IMR-90 (cell line): ENCODE measurements around the gene PHEX. TPM values are rescaled to one million over a fixed set of nuclear protein-coding genes. Genes with fewer than 3 reads are reported as not detected.

ENCODE experiments used
- ATAC-seq: fragments of 200-7000 bp; cut with Tn5 transposase; 2 replicates; pipeline ENCODE4 v1.9.1; 2020; ENCODE audit warnings: low read depth, mild to moderate bottlenecking, moderate library complexity
- BruUV-seq: library from RNA; stranded (reverse); fragments of 400-500 nt; replicated peaks from 2 replicates; lab custom pipeline; 2021; lab: Mats Ljungman, UMichigan
- CTCF ChIA-PET: fragments of 300-600 bp; formaldehyde crosslinking; extraction: SDS; loops from one replicate; lab custom pipeline; 2021; ENCODE audit warnings: antibody characterized with exemption; lab: Yijun Ruan, JAX
- POLR2A ChIA-PET: fragments of 300-600 bp; sonication (Branson Sonifier 250); formaldehyde crosslinking; loops from one replicate; lab custom pipeline; 2022; ENCODE audit warnings: antibody characterized with exemption; ENCODE audit not compliant: unreplicated experiment; lab: Charles Lee
- DNase-seq: peaks from one replicate; pipeline ENCODE4 v3.0.0; 2013
- H2AFZ ChIP-seq: replicated peaks from 2 replicates; pipeline ENCODE3; 2013; ENCODE audit warnings: low read length, mild to moderate bottlenecking; ENCODE audit not compliant: poor library complexity
- H2AK5ac ChIP-seq: 2 replicates; pipeline ENCODE4 v1.6.1; 2013; ENCODE audit warnings: low read depth, low read length, inconsistent platforms
- H2AK9ac ChIP-seq: replicated peaks from 2 replicates; pipeline ENCODE3; 2013; ENCODE audit warnings: mild to moderate bottlenecking, low read depth, low read length, moderate library complexity; ENCODE audit not compliant: poor library complexity
- H2BK120ac ChIP-seq: 2 replicates; pipeline ENCODE4 v1.6.1; 2013; ENCODE audit warnings: low read depth, low read length, inconsistent platforms
- H2BK15ac ChIP-seq: 3 replicates; pipeline ENCODE4 v1.6.1; 2013; ENCODE audit warnings: low read depth, low read length, inconsistent platforms
- H2BK20ac ChIP-seq: 2 replicates; pipeline ENCODE4 v1.6.1; 2013; ENCODE audit warnings: low read depth, mild to moderate bottlenecking, inconsistent platforms, low read length, moderate library complexity
- H2BK5ac ChIP-seq: 2 replicates; pipeline ENCODE4 v1.6.1; 2013; ENCODE audit warnings: mild to moderate bottlenecking, low read depth, low read length, inconsistent platforms; ENCODE audit not compliant: poor library complexity, severe bottlenecking
- H3K14ac ChIP-seq: replicated peaks from 2 replicates; pipeline ENCODE4 v1.6.1; 2013; ENCODE audit warnings: low read depth, low read length, inconsistent platforms
- H3K18ac ChIP-seq: 2 replicates; pipeline ENCODE4 v1.6.1; 2013; ENCODE audit warnings: low read depth, low read length, control low read depth
- H3K23ac ChIP-seq: 2 replicates; pipeline ENCODE4 v1.6.1; 2013; ENCODE audit warnings: low read depth, low read length, inconsistent platforms
- H3K27ac ChIP-seq: 2 replicates; pipeline ENCODE4 v1.5.1; 2013; ENCODE audit warnings: mild to moderate bottlenecking, control low read depth, low read length; ENCODE audit not compliant: insufficient read depth
- H3K27me3 ChIP-seq: 2 replicates; pipeline ENCODE4 v1.6.1; 2013; ENCODE audit warnings: low read length; ENCODE audit not compliant: control insufficient read depth, insufficient read depth
- H3K36me3 ChIP-seq: 2 replicates; pipeline ENCODE4 v1.6.1; 2013; ENCODE audit warnings: low read length, mixed read lengths; ENCODE audit not compliant: control insufficient read depth, insufficient read depth
- H3K4ac ChIP-seq: 2 replicates; pipeline ENCODE4 v1.6.1; 2013; ENCODE audit warnings: low read depth, low read length, inconsistent platforms
- H3K4me1 ChIP-seq: 2 replicates; pipeline ENCODE4 v1.6.1; 2013; ENCODE audit warnings: low read length, mixed read lengths; ENCODE audit not compliant: control insufficient read depth, insufficient read depth
- H3K4me2 ChIP-seq: 2 replicates; pipeline ENCODE4 v1.6.1; 2013; ENCODE audit warnings: low read depth, mild to moderate bottlenecking, control low read depth, low read length, moderate library complexity
- H3K4me3 ChIP-seq: 2 replicates; pipeline ENCODE4 v1.5.1; 2013; ENCODE audit warnings: low read depth, mild to moderate bottlenecking, control low read depth, low read length, moderate library complexity; ENCODE audit not compliant: insufficient read depth
- H3K56ac ChIP-seq: 2 replicates; pipeline ENCODE4 v1.6.1; 2013; ENCODE audit warnings: low read length, inconsistent platforms; ENCODE audit not compliant: insufficient read depth; ENCODE audit errors: extremely low read depth
- H3K79me1 ChIP-seq, 2 experiments: 2 replicates each; pipeline ENCODE4 v1.6.1; 2013; ENCODE audit warnings: low read length in 2 of 2, inconsistent platforms in 1 of 2, low read depth in 1 of 2
- H3K9ac ChIP-seq: 2 replicates; pipeline ENCODE4 v1.6.1; 2013; ENCODE audit warnings: low read depth, low read length, control low read depth
- H3K9me1 ChIP-seq: 2 replicates; pipeline ENCODE4 v1.6.1; 2013; ENCODE audit warnings: low read length, inconsistent platforms; ENCODE audit not compliant: insufficient read depth
- H3K9me3 ChIP-seq: 2 replicates; pipeline ENCODE4 v1.6.1; 2013; ENCODE audit warnings: low read length; ENCODE audit not compliant: control insufficient read depth, insufficient read depth
- H4K20me1 ChIP-seq: 2 replicates; pipeline ENCODE4 v1.6.1; 2013; ENCODE audit warnings: low read length, inconsistent platforms; ENCODE audit not compliant: insufficient read depth
- H4K5ac ChIP-seq: 2 replicates; pipeline ENCODE4 v1.6.1; 2013; ENCODE audit warnings: mild to moderate bottlenecking, low read depth, low read length, control low read depth
- H4K8ac ChIP-seq, 2 experiments: 2 replicates each; pipeline ENCODE4 v1.6.1; 2013; ENCODE audit warnings: low read depth in 2 of 2, low read length in 2 of 2, control low read depth in 1 of 2, inconsistent platforms in 1 of 2
- H4K91ac ChIP-seq: 2 replicates; pipeline ENCODE4 v1.6.1; 2013; ENCODE audit warnings: low read depth, low read length, inconsistent platforms; ENCODE audit not compliant: insufficient read depth
- BHLHE40 ChIP-seq: fragments of 150-350 bp; IDR thresholded peaks from 2 replicates; pipeline ENCODE4 v1.6.1; 2016; ENCODE audit warnings: mild to moderate bottlenecking, low read depth, low read length
- CEBPB ChIP-seq: IDR thresholded peaks from 2 replicates; pipeline ENCODE4 v1.6.1; 2012; ENCODE audit warnings: low read depth, low read length, improper control_type of control experiment
- CHD1 ChIP-seq: IDR thresholded peaks from 2 replicates; pipeline ENCODE4 v1.6.1; 2012; ENCODE audit warnings: low read depth, low read length, improper control_type of control experiment
- FOS ChIP-seq: fragments of 150-350 bp; IDR thresholded peaks from 2 replicates; pipeline ENCODE4 v1.6.1; 2016; ENCODE audit warnings: low read depth, low read length
- MAFK ChIP-seq: IDR thresholded peaks from 2 replicates; pipeline ENCODE4 v1.6.1; 2012; ENCODE audit warnings: low read depth, low read length, improper control_type of control experiment
- MAZ ChIP-seq: IDR thresholded peaks from 2 replicates; pipeline ENCODE4 v1.6.1; 2012; ENCODE audit warnings: low read depth, mild to moderate bottlenecking, low read length, improper control_type of control experiment, moderate library complexity, borderline replicate concordance
- MXI1 ChIP-seq: IDR thresholded peaks from 2 replicates; pipeline ENCODE4 v1.6.1; 2012; ENCODE audit warnings: low read depth, mild to moderate bottlenecking, low read length, moderate library complexity, borderline replicate concordance
- NFE2L2 ChIP-seq: fragments of 150-350 bp; IDR thresholded peaks from 2 replicates; pipeline ENCODE4 v1.6.1; 2016; ENCODE audit warnings: low read depth, mild to moderate bottlenecking, low read length
- POLR2A ChIP-seq: IDR thresholded peaks from 2 replicates; pipeline ENCODE4 v1.6.1; 2012; ENCODE audit warnings: mild to moderate bottlenecking, low read depth, low read length
- RAD21 ChIP-seq: IDR thresholded peaks from 2 replicates; pipeline ENCODE4 v1.6.1; 2012; ENCODE audit warnings: low read length, improper control_type of control experiment
- RCOR1 ChIP-seq: IDR thresholded peaks from 2 replicates; pipeline ENCODE4 v1.6.1; 2012; ENCODE audit warnings: mild to moderate bottlenecking, low read length, improper control_type of control experiment; ENCODE audit not compliant: insufficient replicate concordance
- RFX5 ChIP-seq: IDR thresholded peaks from 2 replicates; pipeline ENCODE4 v1.8.0; 2012; ENCODE audit warnings: low read depth, mild to moderate bottlenecking, low read length, moderate library complexity
- SMC3 ChIP-seq: fragments of 150-350 bp; IDR thresholded peaks from 2 replicates; pipeline ENCODE4 v1.6.1; 2016; ENCODE audit warnings: low read depth, mild to moderate bottlenecking, antibody characterized with exemption, low read length, moderate library complexity
- WGBS, 2 experiments: methylation state at CpG; one replicate each; pipeline versions ENCODE4 v1.1.5 to v1.1.7; 2013; ENCODE audit warnings: missing lambda C conversion rate in 2 of 2; ENCODE audit not compliant: insufficient read length in 1 of 2; ENCODE audit errors: extremely low coverage in 2 of 2; 5-methylcytosine and 5-hydroxymethylcytosine counted together
- dilution Hi-C: fragments of 300-500 bp; cut with HindIII; formaldehyde crosslinking; loops from one replicate; pipeline ENCODE4 v1.14.3; 2018; ENCODE audit warnings: low sequenced_read_pairs; ENCODE audit not compliant: unreplicated experiment
- in situ Hi-C: fragments of 300-500 bp; cut with MboI; formaldehyde crosslinking; loops from 3 replicates; pipeline ENCODE4 v1.14.3; 2019; ENCODE audit warnings: low sequenced_read_pairs, inconsistent platforms, mixed read lengths
- intact Hi-C: fragments of 100-400 bp; cut with micrococcal nuclease; formaldehyde crosslinking; loops from 2 replicates; pipeline ENCODE4 v1.10.0; 2022
- polyA plus RNA-seq, 3 experiments: library from polyadenylated mRNA; depleted of rRNA; stranded (reverse); fragments of >200 nt; gene quantifications; 2 replicates each; pipeline ENCODE4 v1.2.3, GENCODE V29; 2012; ENCODE audit warnings: low replicate concordance in 1 of 3
- total RNA-seq: library from RNA; depleted of rRNA; stranded (reverse); fragments of >200 nt; gene quantifications from 2 replicates; pipeline ENCODE4 v1.2.3, GENCODE V29; 2012
- TF ChIP-seq, protein P1 (sequence below): conservative IDR thresholded peaks from 2 replicates; pipeline ENCODE4 v1.5.1; 2012; ENCODE audit warnings: mild to moderate bottlenecking, low read depth, low read length, improper control_type of control experiment
- TF ChIP-seq, protein P2 (sequence below): fragments of 150-350 bp; IDR thresholded peaks from 2 replicates; pipeline ENCODE4 v1.6.1; 2017; ENCODE audit warnings: mild to moderate bottlenecking, antibody characterized with exemption, low read length, low read depth
- TF ChIP-seq, protein P3 (sequence below): fragments of 150-350 bp; IDR thresholded peaks from 2 replicates; pipeline ENCODE4 v1.6.1; 2016; ENCODE audit warnings: low read depth, mild to moderate bottlenecking, low read length, moderate library complexity, borderline replicate concordance

Gene PHEX
- total and polyA plus RNA-seq, 2 of the 4 experiments (the other 2 are of a cell fraction): 0.10 to 0.18 TPM

DNA sequence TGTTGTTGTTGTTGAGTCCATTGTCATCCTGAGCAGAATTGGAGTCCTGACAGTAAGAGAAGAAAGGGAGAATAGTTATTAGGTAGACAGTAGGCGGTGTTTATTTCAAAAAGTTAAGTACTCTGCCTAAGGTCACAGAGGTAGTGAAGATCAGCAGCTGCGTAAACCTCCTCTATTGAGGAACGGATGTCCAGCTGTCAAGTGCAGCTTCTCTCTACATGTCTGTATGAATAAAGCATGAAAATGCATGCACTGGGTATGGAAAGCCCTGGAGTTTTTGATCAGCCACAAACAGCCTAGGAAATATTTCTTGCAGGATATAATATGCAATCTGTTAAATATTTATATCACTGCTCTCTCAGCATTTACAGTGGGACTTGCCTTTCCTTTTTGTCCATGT is 131.2 kb downstream of the PHEX start:
- no peak for TF ChIP-seq MAZ
- TF ChIP-seq RFX5: no peak
- TF ChIP-seq SMC3: no peak
- no peak for TF ChIP-seq MAFK
- no peak for TF ChIP-seq BHLHE40
- TF ChIP-seq POLR2A: no peak
- no peak for TF ChIP-seq CHD1
- no peak for TF ChIP-seq CEBPB
- no peak for TF ChIP-seq MXI1
- no peak for TF ChIP-seq NFE2L2
- TF ChIP-seq, protein P1, sequence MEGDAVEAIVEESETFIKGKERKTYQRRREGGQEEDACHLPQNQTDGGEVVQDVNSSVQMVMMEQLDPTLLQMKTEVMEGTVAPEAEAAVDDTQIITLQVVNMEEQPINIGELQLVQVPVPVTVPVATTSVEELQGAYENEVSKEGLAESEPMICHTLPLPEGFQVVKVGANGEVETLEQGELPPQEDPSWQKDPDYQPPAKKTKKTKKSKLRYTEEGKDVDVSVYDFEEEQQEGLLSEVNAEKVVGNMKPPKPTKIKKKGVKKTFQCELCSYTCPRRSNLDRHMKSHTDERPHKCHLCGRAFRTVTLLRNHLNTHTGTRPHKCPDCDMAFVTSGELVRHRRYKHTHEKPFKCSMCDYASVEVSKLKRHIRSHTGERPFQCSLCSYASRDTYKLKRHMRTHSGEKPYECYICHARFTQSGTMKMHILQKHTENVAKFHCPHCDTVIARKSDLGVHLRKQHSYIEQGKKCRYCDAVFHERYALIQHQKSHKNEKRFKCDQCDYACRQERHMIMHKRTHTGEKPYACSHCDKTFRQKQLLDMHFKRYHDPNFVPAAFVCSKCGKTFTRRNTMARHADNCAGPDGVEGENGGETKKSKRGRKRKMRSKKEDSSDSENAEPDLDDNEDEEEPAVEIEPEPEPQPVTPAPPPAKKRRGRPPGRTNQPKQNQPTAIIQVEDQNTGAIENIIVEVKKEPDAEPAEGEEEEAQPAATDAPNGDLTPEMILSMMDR: no peak
- no peak for TF ChIP-seq FOS
- TF ChIP-seq, protein P2, sequence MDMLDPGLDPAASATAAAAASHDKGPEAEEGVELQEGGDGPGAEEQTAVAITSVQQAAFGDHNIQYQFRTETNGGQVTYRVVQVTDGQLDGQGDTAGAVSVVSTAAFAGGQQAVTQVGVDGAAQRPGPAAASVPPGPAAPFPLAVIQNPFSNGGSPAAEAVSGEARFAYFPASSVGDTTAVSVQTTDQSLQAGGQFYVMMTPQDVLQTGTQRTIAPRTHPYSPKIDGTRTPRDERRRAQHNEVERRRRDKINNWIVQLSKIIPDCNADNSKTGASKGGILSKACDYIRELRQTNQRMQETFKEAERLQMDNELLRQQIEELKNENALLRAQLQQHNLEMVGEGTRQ: no peak
- TF ChIP-seq, protein P3, sequence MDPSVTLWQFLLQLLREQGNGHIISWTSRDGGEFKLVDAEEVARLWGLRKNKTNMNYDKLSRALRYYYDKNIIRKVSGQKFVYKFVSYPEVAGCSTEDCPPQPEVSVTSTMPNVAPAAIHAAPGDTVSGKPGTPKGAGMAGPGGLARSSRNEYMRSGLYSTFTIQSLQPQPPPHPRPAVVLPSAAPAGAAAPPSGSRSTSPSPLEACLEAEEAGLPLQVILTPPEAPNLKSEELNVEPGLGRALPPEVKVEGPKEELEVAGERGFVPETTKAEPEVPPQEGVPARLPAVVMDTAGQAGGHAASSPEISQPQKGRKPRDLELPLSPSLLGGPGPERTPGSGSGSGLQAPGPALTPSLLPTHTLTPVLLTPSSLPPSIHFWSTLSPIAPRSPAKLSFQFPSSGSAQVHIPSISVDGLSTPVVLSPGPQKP: no peak
- TF ChIP-seq RCOR1: no peak
- TF ChIP-seq RAD21: no peak
- CTCF ChIA-PET: no interaction called here
- H3K36me3 ChIP-seq: no peaks in the 10 kb centered on the region

More for the DNA sequence above, 131.2 kb downstream of the PHEX start:
- Histone ChIP-seq H3K79me1 (no peaks in the 10 kb centered on the region), H4K5ac (no peak overlapping the region), H2BK120ac (no peak overlapping the region), H2AFZ (no peak overlapping the region), H3K9me1 (no peaks in the 10 kb centered on the region), H4K91ac (no peak overlapping the region), H3K9ac (no peak overlapping the region), H2AK9ac (no peak overlapping the region), H3K27me3 (no peaks in the 10 kb centered on the region), H3K56ac (no peak overlapping the region), H3K4me3 (no peak overlapping the region), H3K4ac (no peak overlapping the region), H3K18ac (no peak overlapping the region), H2BK5ac (no peak overlapping the region), H2BK15ac (no peak overlapping the region), H3K14ac (no peak overlapping the region), H3K4me2 (no peak overlapping the region), H4K8ac (no peak overlapping the region), H2AK5ac (no peak overlapping the region), H3K23ac (no peak overlapping the region), H3K4me1 (no peaks in the 10 kb centered on the region), H4K20me1 (no peaks in the 10 kb centered on the region), H3K9me3 (no peaks in the 10 kb centered on the region), H3K27ac (no peak overlapping the region), H2BK20ac (no peak overlapping the region)
- in situ Hi-C loops: no loop called here
- intact Hi-C loops: no loop called here
- dilution Hi-C loops: no loop called here
- WGBS, 2 experiments: no CpG with 5 or more reads among the region's 3 CpGs
- BruUV-seq: no TSS peak
- DNase-seq (no peak), ATAC-seq (no peak)
- POLR2A ChIA-PET: no interaction called here
